Measurements from ENCODE around the gene PIP5K1C.

- TF ChIP-seq CTCF (IDR thresholded peaks at IDR 0.05 in 2 of 3, conservative IDR thresholded peaks at IDR 0.05 in 1 of 3; ENCODE audit: borderline replicate concordance in 1 of 3, insufficient read depth in 1 of 3, low read depth in 2 of 3, low read length in 2 of 3) = no peak
- no peak for TF ChIP-seq MAX (IDR thresholded peaks at IDR 0.05)
- no peak for TF ChIP-seq POLR2A (IDR thresholded peaks at IDR 0.05; ENCODE audit: borderline replicate concordance, extremely low read depth, insufficient read depth, insufficient read length)
- TF ChIP-seq, protein P1, sequence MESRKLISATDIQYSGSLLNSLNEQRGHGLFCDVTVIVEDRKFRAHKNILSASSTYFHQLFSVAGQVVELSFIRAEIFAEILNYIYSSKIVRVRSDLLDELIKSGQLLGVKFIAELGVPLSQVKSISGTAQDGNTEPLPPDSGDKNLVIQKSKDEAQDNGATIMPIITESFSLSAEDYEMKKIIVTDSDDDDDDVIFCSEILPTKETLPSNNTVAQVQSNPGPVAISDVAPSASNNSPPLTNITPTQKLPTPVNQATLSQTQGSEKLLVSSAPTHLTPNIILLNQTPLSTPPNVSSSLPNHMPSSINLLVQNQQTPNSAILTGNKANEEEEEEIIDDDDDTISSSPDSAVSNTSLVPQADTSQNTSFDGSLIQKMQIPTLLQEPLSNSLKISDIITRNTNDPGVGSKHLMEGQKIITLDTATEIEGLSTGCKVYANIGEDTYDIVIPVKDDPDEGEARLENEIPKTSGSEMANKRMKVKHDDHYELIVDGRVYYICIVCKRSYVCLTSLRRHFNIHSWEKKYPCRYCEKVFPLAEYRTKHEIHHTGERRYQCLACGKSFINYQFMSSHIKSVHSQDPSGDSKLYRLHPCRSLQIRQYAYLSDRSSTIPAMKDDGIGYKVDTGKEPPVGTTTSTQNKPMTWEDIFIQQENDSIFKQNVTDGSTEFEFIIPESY (IDR thresholded peaks at IDR 0.05; ENCODE audit: extremely low read depth, insufficient replicate concordance, low read length) = no peak
- no peak for TF ChIP-seq CEBPB (IDR thresholded peaks at IDR 0.05; ENCODE audit: low read depth)
- no peak for TF ChIP-seq RAD21 (IDR thresholded peaks at IDR 0.05; ENCODE audit: low read depth)
- no peak for TF ChIP-seq SRF (IDR thresholded peaks at IDR 0.05; ENCODE audit: low read depth)
- no peak for TF ChIP-seq FOSL1 (IDR thresholded peaks at IDR 0.05; ENCODE audit: low read depth)
- no peak for TF ChIP-seq ZFX (IDR thresholded peaks at IDR 0.05)
- TF ChIP-seq EZH2phosphoT487 (IDR thresholded peaks at IDR 0.05; ENCODE audit: borderline replicate concordance) = no peak
- TF ChIP-seq POLR2AphosphoS5 (IDR thresholded peaks at IDR 0.05; ENCODE audit: low read depth, low read length) = no peak
- no peak for TF ChIP-seq SIN3A (IDR thresholded peaks at IDR 0.05; ENCODE audit: low read depth)
- TF ChIP-seq EZH2 (IDR thresholded peaks at IDR 0.05) = no peak
These were observed 30.2 kb upstream of the PIP5K1C start for GRCh38 chr19:3730457-3730958.
